ENCODE data around the gene SAMD7. TPM values are rescaled to one million over a fixed set of nuclear protein-coding genes. Genes with fewer than 3 reads are reported as not detected.

Gene SAMD7
- polyA plus RNA-seq, 1 donor (not counting 4 experiments of a cell fraction or from before 2014, with no cell fraction given) = not detected

DNA sequence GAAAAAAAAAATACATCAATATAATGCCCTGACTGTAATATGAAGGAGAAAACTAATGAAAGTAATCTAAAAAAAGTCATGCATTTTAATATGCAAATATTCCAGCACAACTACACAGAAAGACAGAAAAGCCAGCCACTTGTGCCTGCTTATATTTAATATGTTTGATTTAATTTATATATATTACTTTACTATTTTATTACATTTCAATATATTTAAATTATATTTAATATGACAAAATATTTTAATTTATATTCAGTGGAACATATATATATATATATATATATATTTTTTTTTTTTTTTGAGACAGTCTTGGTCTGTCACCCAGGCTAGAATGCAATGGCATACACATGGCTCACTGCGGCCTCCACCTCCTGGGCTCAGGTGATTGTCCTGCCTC lies 14.1 kb upstream of the SAMD7 start:
- H3K4me1 ChIP-seq (ENCODE audit: control insufficient read depth, extremely low read depth, insufficient read depth, low read length) = no peaks in the 10 kb centered on the region
- H3K27ac ChIP-seq (ENCODE audit: control insufficient read depth, insufficient read depth, low read length) = no peak overlapping the region
- H3K9me3 ChIP-seq (ENCODE audit: control insufficient read depth, low read depth, low read length) = no peaks in the 10 kb centered on the region
- no peaks in the 10 kb centered on the region for H4K20me1 ChIP-seq (ENCODE audit: control insufficient read depth, extremely low read depth, insufficient read depth, low read length)
- no peak overlapping the region for H3K9ac ChIP-seq (ENCODE audit: control insufficient read depth, extremely low read depth, insufficient read depth, low read length)
- DNase-seq (ENCODE audit: low read depth, low spot score) = no peak
- H3K4me3 ChIP-seq (ENCODE audit: control insufficient read depth in 2 of 3, extremely low read depth in 1 of 3, insufficient read depth in 2 of 3, low read depth in 1 of 3, low read length in 3 of 3) = no peak overlapping the region
- no peak overlapping the region for H2AFZ ChIP-seq (ENCODE audit: control insufficient read depth, low read length)
- dilution Hi-C loops (cut with MboI; ENCODE audit: extremely low pct_ligation_motif_present, low sequenced_read_pairs) = no loop called here
- H3K4me2 ChIP-seq (ENCODE audit: control insufficient read depth, extremely low read depth, insufficient read depth, low read depth, low read length) = no peak overlapping the region
- H3K36me3 ChIP-seq (ENCODE audit: control insufficient read depth in 2 of 2, extremely low read depth in 1 of 2, insufficient read depth in 2 of 2, low read length in 2 of 2) = no peaks in the 10 kb centered on the region
- FAIRE-seq = no peak
- H3K79me2 ChIP-seq (ENCODE audit: control insufficient read depth, insufficient read depth, low read length) = no peaks in the 10 kb centered on the region
- no peaks in the 10 kb centered on the region for H3K27me3 ChIP-seq (ENCODE audit: control insufficient read depth, extremely low read depth, insufficient read depth, low read length)
- TF ChIP-seq, protein P1, sequence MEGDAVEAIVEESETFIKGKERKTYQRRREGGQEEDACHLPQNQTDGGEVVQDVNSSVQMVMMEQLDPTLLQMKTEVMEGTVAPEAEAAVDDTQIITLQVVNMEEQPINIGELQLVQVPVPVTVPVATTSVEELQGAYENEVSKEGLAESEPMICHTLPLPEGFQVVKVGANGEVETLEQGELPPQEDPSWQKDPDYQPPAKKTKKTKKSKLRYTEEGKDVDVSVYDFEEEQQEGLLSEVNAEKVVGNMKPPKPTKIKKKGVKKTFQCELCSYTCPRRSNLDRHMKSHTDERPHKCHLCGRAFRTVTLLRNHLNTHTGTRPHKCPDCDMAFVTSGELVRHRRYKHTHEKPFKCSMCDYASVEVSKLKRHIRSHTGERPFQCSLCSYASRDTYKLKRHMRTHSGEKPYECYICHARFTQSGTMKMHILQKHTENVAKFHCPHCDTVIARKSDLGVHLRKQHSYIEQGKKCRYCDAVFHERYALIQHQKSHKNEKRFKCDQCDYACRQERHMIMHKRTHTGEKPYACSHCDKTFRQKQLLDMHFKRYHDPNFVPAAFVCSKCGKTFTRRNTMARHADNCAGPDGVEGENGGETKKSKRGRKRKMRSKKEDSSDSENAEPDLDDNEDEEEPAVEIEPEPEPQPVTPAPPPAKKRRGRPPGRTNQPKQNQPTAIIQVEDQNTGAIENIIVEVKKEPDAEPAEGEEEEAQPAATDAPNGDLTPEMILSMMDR (optimal IDR thresholded peaks at IDR 0.05 in 1 of 3, IDR thresholded peaks at IDR 0.05 in 1 of 3, conservative IDR thresholded peaks at IDR 0.05 in 1 of 3; ENCODE audit: extremely low read depth in 1 of 3, insufficient read depth in 2 of 3, low read length in 3 of 3) = no peak
- TF ChIP-seq EZH2 (IDR thresholded peaks at IDR 0.05; ENCODE audit: low read length) = no peak
- no peaks in the 10 kb centered on the region for H3K9me1 ChIP-seq (ENCODE audit: control insufficient read depth, extremely low read depth, insufficient read depth, low read length)

DNA sequence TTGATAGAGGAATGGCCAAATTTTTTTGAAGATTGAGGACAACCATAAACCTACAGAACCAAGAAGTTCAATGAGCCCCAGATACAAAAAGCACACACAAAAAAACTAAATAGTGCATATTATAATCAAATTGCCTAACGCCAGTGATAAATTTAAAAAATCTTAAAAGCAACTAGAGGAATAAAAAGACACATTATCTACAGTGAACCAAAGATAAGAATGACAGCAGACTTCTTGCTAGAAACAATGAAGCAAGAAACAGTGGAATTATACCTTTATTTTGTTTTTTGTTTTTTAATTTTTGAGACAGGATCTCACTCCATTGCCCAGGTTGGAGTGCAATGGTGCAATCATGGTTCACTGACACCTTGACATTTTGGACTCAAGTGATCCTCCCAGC lies 9.9 kb upstream of the SAMD7 start:
- DNase-seq (ENCODE audit: low read depth, low spot score) = no peak
- FAIRE-seq = no peak
- Histone ChIP-seq H3K9ac (ENCODE audit: control insufficient read depth, extremely low read depth, insufficient read depth, low read length) (no peak overlapping the region), H3K79me2 (ENCODE audit: control insufficient read depth, insufficient read depth, low read length) (no peaks in the 10 kb centered on the region), H2AFZ (ENCODE audit: control insufficient read depth, low read length) (no peak overlapping the region), H3K9me1 (ENCODE audit: control insufficient read depth, extremely low read depth, insufficient read depth, low read length) (no peaks in the 10 kb centered on the region), H3K4me3 (ENCODE audit: control insufficient read depth in 2 of 3, extremely low read depth in 1 of 3, insufficient read depth in 2 of 3, low read depth in 1 of 3, low read length in 3 of 3) (no peak overlapping the region), H3K9me3 (ENCODE audit: control insufficient read depth, low read depth, low read length) (no peaks in the 10 kb centered on the region), H4K20me1 (ENCODE audit: control insufficient read depth, extremely low read depth, insufficient read depth, low read length) (no peaks in the 10 kb centered on the region), H3K4me1 (ENCODE audit: control insufficient read depth, extremely low read depth, insufficient read depth, low read length) (no peaks in the 10 kb centered on the region), H3K27ac (ENCODE audit: control insufficient read depth, insufficient read depth, low read length) (no peak overlapping the region), H3K36me3 (ENCODE audit: control insufficient read depth in 2 of 2, extremely low read depth in 1 of 2, insufficient read depth in 2 of 2, low read length in 2 of 2) (no peaks in the 10 kb centered on the region), H3K4me2 (ENCODE audit: control insufficient read depth, extremely low read depth, insufficient read depth, low read depth, low read length) (no peak overlapping the region), H3K27me3 (ENCODE audit: control insufficient read depth, extremely low read depth, insufficient read depth, low read length) (no peaks in the 10 kb centered on the region)
- TF ChIP-seq, protein P1 (optimal IDR thresholded peaks at IDR 0.05 in 1 of 3, IDR thresholded peaks at IDR 0.05 in 1 of 3, conservative IDR thresholded peaks at IDR 0.05 in 1 of 3; ENCODE audit: extremely low read depth in 1 of 3, insufficient read depth in 2 of 3, low read length in 3 of 3) = no peak
- no peak for TF ChIP-seq EZH2 (IDR thresholded peaks at IDR 0.05; ENCODE audit: low read length)
- dilution Hi-C loops (cut with MboI; ENCODE audit: extremely low pct_ligation_motif_present, low sequenced_read_pairs) = no loop called here
